ENCODE data around the gene KLHDC7B.
"Not testable (repeated sequence)": the region's sequence is repeated elsewhere in the genome, so short reads cannot be mapped to it uniquely, and the experiment has no call there.

Gene KLHDC7B

GRCh38 chr22:50531962-50532674 is 13.6 kb upstream of the KLHDC7B start:
- no peaks in the 10 kb centered on the region for H3K36me3 ChIP-seq (ENCODE audit: insufficient read depth, low read length)
- H3K9ac ChIP-seq (ENCODE audit: low read length): no peak overlapping the region
- peak overlapping the region; percentile 53 to 57 for H3K4me3 ChIP-seq (ENCODE audit: low read depth in 1 of 2, low read length in 2 of 2)
- H3K27ac ChIP-seq (ENCODE audit: low read depth, low read length): peak overlapping the region; percentile 64
- H3K4me1 ChIP-seq (ENCODE audit: insufficient read depth, low read length): peaks cover 12% of the 10 kb centered on the region
- peaks cover 21 to 73% of the 10 kb centered on the region in 2 donors for H3K27me3 ChIP-seq (ENCODE audit: control insufficient read depth in 1 of 2, insufficient read depth in 2 of 2, low read length in 2 of 2)
- no peaks in the 10 kb centered on the region for H3K9me3 ChIP-seq (ENCODE audit: low read length)

GRCh38 chr22:50532824-50533796 is 12.6 kb upstream of the KLHDC7B start:
- no peaks in the 10 kb centered on the region for H3K36me3 ChIP-seq (ENCODE audit: insufficient read depth, low read length)
- H3K4me1 ChIP-seq (ENCODE audit: insufficient read depth, low read length): peaks cover 12% of the 10 kb centered on the region
- no peak overlapping the region for H3K27ac ChIP-seq (ENCODE audit: low read depth, low read length)
- H3K9ac ChIP-seq (ENCODE audit: low read length): no peak overlapping the region
- no peaks in the 10 kb centered on the region for H3K9me3 ChIP-seq (ENCODE audit: low read length)
- no peak overlapping the region for H3K4me3 ChIP-seq (ENCODE audit: low read depth in 1 of 2, low read length in 2 of 2)
- peaks cover 21 to 81% of the 10 kb centered on the region in 2 donors for H3K27me3 ChIP-seq (ENCODE audit: control insufficient read depth in 1 of 2, insufficient read depth in 2 of 2, low read length in 2 of 2)

- peaks cover 12% of the 10 kb centered on the region for H3K4me1 ChIP-seq (ENCODE audit: insufficient read depth, low read length)
- H3K27me3 ChIP-seq (ENCODE audit: control insufficient read depth in 1 of 2, insufficient read depth in 2 of 2, low read length in 2 of 2): peaks cover 21 to 79% of the 10 kb centered on the region in 2 donors
Measured at GRCh38 chr22:50533856-50534711, 11.6 kb upstream of the KLHDC7B start.

GRCh38 chr22:50535113-50535512 is 10.6 kb upstream of the KLHDC7B start:
- Histone ChIP-seq H3K4me1 (ENCODE audit: insufficient read depth, low read length) (peaks cover 12% of the 10 kb centered on the region), H3K9me3 (ENCODE audit: low read length) (no peaks in the 10 kb centered on the region), H3K27me3 (ENCODE audit: control insufficient read depth in 1 of 2, insufficient read depth in 2 of 2, low read length in 2 of 2) (peaks cover 21 to 69% of the 10 kb centered on the region in 2 donors), H3K27ac (ENCODE audit: low read depth, low read length) (no peak overlapping the region), H3K9ac (ENCODE audit: low read length) (no peak overlapping the region), H3K4me3 (ENCODE audit: low read depth in 1 of 2, low read length in 2 of 2) (no peak overlapping the region), H3K36me3 (ENCODE audit: insufficient read depth, low read length) (no peaks in the 10 kb centered on the region)

More at GRCh38 chr22:50533856-50534711, 11.6 kb upstream of the KLHDC7B start:
- H3K9ac ChIP-seq (ENCODE audit: low read length); H3K36me3 ChIP-seq (ENCODE audit: insufficient read depth, low read length); H3K27ac ChIP-seq (ENCODE audit: low read depth, low read length); H3K9me3 ChIP-seq (ENCODE audit: low read length); H3K4me3 ChIP-seq (ENCODE audit: low read depth in 1 of 2, low read length in 2 of 2): not testable (repeated sequence)

- Histone ChIP-seq H3K9ac (ENCODE audit: low read length) (no peak overlapping the region), H3K27ac (ENCODE audit: low read depth, low read length) (no peak overlapping the region), H3K4me3 (ENCODE audit: low read depth in 1 of 2, low read length in 2 of 2) (no peak overlapping the region), H3K36me3 (ENCODE audit: insufficient read depth, low read length) (no peaks in the 10 kb centered on the region), H3K27me3 (ENCODE audit: control insufficient read depth in 1 of 2, insufficient read depth in 2 of 2, low read length in 2 of 2) (peaks cover 17 to 58% of the 10 kb centered on the region in 2 donors), H3K9me3 (ENCODE audit: low read length) (no peaks in the 10 kb centered on the region), H3K4me1 (ENCODE audit: insufficient read depth, low read length) (peaks cover 2% of the 10 kb centered on the region)
Measured at GRCh38 chr22:50536226-50536625, 9.5 kb upstream of the KLHDC7B start.

- no peak overlapping the region for H3K27ac ChIP-seq (ENCODE audit: low read depth, low read length)
- H3K27me3 ChIP-seq (ENCODE audit: control insufficient read depth in 1 of 2, insufficient read depth in 2 of 2, low read length in 2 of 2): peaks cover 10 to 42% of the 10 kb centered on the region in 2 donors
- no peak overlapping the region for H3K9ac ChIP-seq (ENCODE audit: low read length)
- no peaks in the 10 kb centered on the region for H3K9me3 ChIP-seq (ENCODE audit: low read length)
- H3K4me3 ChIP-seq (ENCODE audit: low read depth in 1 of 2, low read length in 2 of 2): no peak overlapping the region
- H3K36me3 ChIP-seq (ENCODE audit: insufficient read depth, low read length): no peaks in the 10 kb centered on the region
- H3K4me1 ChIP-seq (ENCODE audit: insufficient read depth, low read length): no peaks in the 10 kb centered on the region
Measured at GRCh38 chr22:50537765-50538164, 7.9 kb upstream of the KLHDC7B start.

GRCh38 chr22:50540381-50540780 is 5.3 kb upstream of the KLHDC7B start:
- H3K9me3 ChIP-seq (ENCODE audit: low read length): no peaks in the 10 kb centered on the region
- H3K4me3 ChIP-seq (ENCODE audit: low read depth in 1 of 2, low read length in 2 of 2): no peak overlapping the region
- peaks cover 6% of the 10 kb centered on the region for H3K4me1 ChIP-seq (ENCODE audit: insufficient read depth, low read length)
- H3K36me3 ChIP-seq (ENCODE audit: insufficient read depth, low read length): no peaks in the 10 kb centered on the region
- H3K27ac ChIP-seq (ENCODE audit: low read depth, low read length): no peak overlapping the region
- peaks cover 13 to 40% of the 10 kb centered on the region in 2 donors for H3K27me3 ChIP-seq (ENCODE audit: control insufficient read depth in 1 of 2, insufficient read depth in 2 of 2, low read length in 2 of 2)
- H3K9ac ChIP-seq (ENCODE audit: low read length): no peak overlapping the region

- not testable (repeated sequence) for H3K9me3 ChIP-seq (ENCODE audit: low read length); H3K36me3 ChIP-seq (ENCODE audit: insufficient read depth, low read length); H3K4me3 ChIP-seq (ENCODE audit: low read depth in 1 of 2, low read length in 2 of 2); H3K9ac ChIP-seq (ENCODE audit: low read length); H3K27ac ChIP-seq (ENCODE audit: low read depth, low read length); H3K4me1 ChIP-seq (ENCODE audit: insufficient read depth, low read length)
- peaks cover 17 to 42% of the 10 kb centered on the region in 2 donors for H3K27me3 ChIP-seq (ENCODE audit: control insufficient read depth in 1 of 2, insufficient read depth in 2 of 2, low read length in 2 of 2)
Measured at GRCh38 chr22:50541667-50542026, 4.1 kb upstream of the KLHDC7B start.

- H3K9ac ChIP-seq (ENCODE audit: low read length): no peak overlapping the region
- no peak overlapping the region for H3K27ac ChIP-seq (ENCODE audit: low read depth, low read length)
Measured at GRCh38 chr22:50542416-50542927, 3.2 kb upstream of the KLHDC7B start.

GRCh38 chr22:50544078-50544745 is 1.5 kb upstream of the KLHDC7B start:
- peaks cover 6% of the 10 kb centered on the region for H3K4me1 ChIP-seq (ENCODE audit: insufficient read depth, low read length)
- no peaks in the 10 kb centered on the region for H3K36me3 ChIP-seq (ENCODE audit: insufficient read depth, low read length)
- no peaks in the 10 kb centered on the region for H3K9me3 ChIP-seq (ENCODE audit: low read length)
- peak overlapping the region in 1 of 2 donors; percentile 11 for H3K4me3 ChIP-seq (ENCODE audit: low read depth in 1 of 2, low read length in 2 of 2)
- no peak overlapping the region for H3K9ac ChIP-seq (ENCODE audit: low read length)
- peaks cover 17 to 55% of the 10 kb centered on the region in 2 donors for H3K27me3 ChIP-seq (ENCODE audit: control insufficient read depth in 1 of 2, insufficient read depth in 2 of 2, low read length in 2 of 2)
- no peak overlapping the region for H3K27ac ChIP-seq (ENCODE audit: low read depth, low read length)

More at GRCh38 chr22:50542416-50542927, 3.2 kb upstream of the KLHDC7B start:
- Histone ChIP-seq H3K36me3 (ENCODE audit: insufficient read depth, low read length) (no peaks in the 10 kb centered on the region), H3K27me3 (ENCODE audit: control insufficient read depth in 1 of 2, insufficient read depth in 2 of 2, low read length in 2 of 2) (peaks cover 17 to 44% of the 10 kb centered on the region in 2 donors), H3K4me3 (ENCODE audit: low read depth in 1 of 2, low read length in 2 of 2) (no peak overlapping the region), H3K9me3 (ENCODE audit: low read length) (no peaks in the 10 kb centered on the region), H3K4me1 (ENCODE audit: insufficient read depth, low read length) (peaks cover 6% of the 10 kb centered on the region)

Measured in muscle layer of colon (tissue), 2 donors.